ENCODE measurements around the gene NFIX. TPM values are rescaled to one million over a fixed set of nuclear protein-coding genes. Genes with fewer than 3 reads are reported as not detected.
A peak's percentile ranks its signal among the peaks of the same experiment; 100 is the strongest.

Gene NFIX
- total and polyA plus RNA-seq, 9 of the 15 experiments (the other 6 are each of a cell fraction or from before 2014, with no cell fraction given), result 0.28 to 26.8 (median 5.4) TPM

DNA sequence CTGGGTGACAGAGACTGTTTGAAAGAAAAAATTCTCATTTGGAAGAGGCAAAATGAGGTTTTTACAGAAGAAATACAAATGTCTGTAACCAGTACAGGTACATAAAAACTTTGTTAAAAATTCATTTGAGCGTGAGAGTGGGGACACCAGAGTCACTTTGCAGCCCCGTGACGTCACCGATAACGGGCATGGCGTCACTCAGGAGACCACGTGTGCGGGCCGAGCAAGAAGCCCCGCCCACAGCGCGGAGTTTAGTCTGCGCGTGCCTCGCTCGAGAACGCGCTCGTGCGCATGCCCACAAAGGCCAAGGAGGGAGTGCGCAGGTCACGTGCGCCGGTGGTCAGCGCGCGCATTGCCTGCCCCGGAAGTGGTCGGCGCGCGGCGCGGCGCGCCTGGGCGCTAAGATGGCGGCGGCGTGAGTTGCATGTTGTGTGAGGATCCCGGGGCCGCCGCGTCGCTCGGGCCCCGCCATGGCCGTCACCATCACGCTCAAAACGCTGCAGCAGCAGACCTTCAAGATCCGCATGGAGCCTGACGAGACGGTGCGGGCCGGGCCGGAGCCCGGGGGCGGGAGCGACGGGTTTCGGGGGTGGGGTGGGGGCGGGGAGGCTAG lies 49.7 kb upstream of the NFIX start, which contains the start of gene RAD23A (continued):
- TF ChIP-seq NCOA4 (IDR thresholded peaks at IDR 0.05; ENCODE audit: partially characterized antibody), result no peak
- TF ChIP-seq ZNF668 (CRISPR knock-in tag; IDR thresholded peaks at IDR 0.05), result no peak
- TF ChIP-seq, protein P1, sequence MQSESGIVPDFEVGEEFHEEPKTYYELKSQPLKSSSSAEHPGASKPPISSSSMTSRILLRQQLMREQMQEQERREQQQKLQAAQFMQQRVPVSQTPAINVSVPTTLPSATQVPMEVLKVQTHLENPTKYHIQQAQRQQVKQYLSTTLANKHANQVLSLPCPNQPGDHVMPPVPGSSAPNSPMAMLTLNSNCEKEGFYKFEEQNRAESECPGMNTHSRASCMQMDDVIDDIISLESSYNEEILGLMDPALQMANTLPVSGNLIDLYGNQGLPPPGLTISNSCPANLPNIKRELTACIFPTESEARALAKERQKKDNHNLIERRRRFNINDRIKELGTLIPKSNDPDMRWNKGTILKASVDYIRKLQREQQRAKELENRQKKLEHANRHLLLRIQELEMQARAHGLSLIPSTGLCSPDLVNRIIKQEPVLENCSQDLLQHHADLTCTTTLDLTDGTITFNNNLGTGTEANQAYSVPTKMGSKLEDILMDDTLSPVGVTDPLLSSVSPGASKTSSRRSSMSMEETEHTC (IDR thresholded peaks at IDR 0.05), result peak; percentile 84; the same call in 1 of the 2 replicates
- TF ChIP-seq, protein P2, sequence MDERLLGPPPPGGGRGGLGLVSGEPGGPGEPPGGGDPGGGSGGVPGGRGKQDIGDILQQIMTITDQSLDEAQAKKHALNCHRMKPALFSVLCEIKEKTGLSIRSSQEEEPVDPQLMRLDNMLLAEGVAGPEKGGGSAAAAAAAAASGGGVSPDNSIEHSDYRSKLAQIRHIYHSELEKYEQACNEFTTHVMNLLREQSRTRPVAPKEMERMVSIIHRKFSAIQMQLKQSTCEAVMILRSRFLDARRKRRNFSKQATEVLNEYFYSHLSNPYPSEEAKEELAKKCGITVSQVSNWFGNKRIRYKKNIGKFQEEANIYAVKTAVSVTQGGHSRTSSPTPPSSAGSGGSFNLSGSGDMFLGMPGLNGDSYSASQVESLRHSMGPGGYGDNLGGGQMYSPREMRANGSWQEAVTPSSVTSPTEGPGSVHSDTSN (CRISPR knock-in tag; IDR thresholded peaks at IDR 0.05; ENCODE audit: low read depth), result no peak
- TF ChIP-seq, protein P2 (tag; conservative IDR thresholded peaks at IDR 0.05; ENCODE audit: low read depth), result no peak
- peak; percentile 96 for TF ChIP-seq SP1 (CRISPR knock-in tag; IDR thresholded peaks at IDR 0.05)
- no peak for TF ChIP-seq SMARCA5 (IDR thresholded peaks at IDR 0.05)
- TF ChIP-seq, protein P3, sequence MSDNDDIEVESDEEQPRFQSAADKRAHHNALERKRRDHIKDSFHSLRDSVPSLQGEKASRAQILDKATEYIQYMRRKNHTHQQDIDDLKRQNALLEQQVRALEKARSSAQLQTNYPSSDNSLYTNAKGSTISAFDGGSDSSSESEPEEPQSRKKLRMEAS (CRISPR knock-in tag; IDR thresholded peaks at IDR 0.05), result peak; percentile 99
- no peak for TF ChIP-seq EWSR1 (IDR thresholded peaks at IDR 0.05; ENCODE audit: borderline replicate concordance, low read depth, partially characterized antibody)
- no peak for TF ChIP-seq ZNF778 (CRISPR knock-in tag; IDR thresholded peaks at IDR 0.05)
- TF ChIP-seq, protein P4, sequence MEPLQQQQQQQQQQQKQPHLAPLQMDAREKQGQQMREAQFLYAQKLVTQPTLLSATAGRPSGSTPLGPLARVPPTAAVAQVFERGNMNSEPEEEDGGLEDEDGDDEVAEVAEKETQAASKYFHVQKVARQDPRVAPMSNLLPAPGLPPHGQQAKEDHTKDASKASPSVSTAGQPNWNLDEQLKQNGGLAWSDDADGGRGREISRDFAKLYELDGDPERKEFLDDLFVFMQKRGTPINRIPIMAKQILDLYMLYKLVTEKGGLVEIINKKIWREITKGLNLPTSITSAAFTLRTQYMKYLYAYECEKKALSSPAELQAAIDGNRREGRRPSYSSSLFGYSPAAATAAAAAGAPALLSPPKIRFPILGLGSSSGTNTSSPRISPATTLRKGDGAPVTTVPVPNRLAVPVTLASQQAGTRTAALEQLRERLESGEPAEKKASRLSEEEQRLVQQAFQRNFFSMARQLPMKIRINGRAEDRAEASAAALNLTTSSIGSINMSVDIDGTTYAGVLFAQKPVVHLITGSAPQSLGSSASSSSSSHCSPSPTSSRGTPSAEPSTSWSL (CRISPR knock-in tag; IDR thresholded peaks at IDR 0.05; ENCODE audit: borderline replicate concordance), result no peak
- peak; percentile 66; the same call in 1 of the 2 replicates for TF ChIP-seq RHOXF2B (CRISPR knock-in tag; conservative IDR thresholded peaks at IDR 0.05)
- peak in 1 of 2 experiments; percentile 90; a peak in 2 of 4 replicates for TF ChIP-seq TBL1XR1 (IDR thresholded peaks at IDR 0.05; ENCODE audit: low read length in 2 of 2)
- TF ChIP-seq KAT2B (IDR thresholded peaks at IDR 0.05; ENCODE audit: low read depth, low read length), result no peak
- TF ChIP-seq FOXK2 (conservative IDR thresholded peaks at IDR 0.05 in 1 of 2, IDR thresholded peaks at IDR 0.05 in 1 of 2; ENCODE audit: low read depth in 2 of 2), result peak; percentile 79 to 82
- TF ChIP-seq, protein P5, sequence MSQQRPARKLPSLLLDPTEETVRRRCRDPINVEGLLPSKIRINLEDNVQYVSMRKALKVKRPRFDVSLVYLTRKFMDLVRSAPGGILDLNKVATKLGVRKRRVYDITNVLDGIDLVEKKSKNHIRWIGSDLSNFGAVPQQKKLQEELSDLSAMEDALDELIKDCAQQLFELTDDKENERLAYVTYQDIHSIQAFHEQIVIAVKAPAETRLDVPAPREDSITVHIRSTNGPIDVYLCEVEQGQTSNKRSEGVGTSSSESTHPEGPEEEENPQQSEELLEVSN (IDR thresholded peaks at IDR 0.05; ENCODE audit: borderline replicate concordance in 1 of 2, extremely low read depth in 1 of 2, insufficient read depth in 1 of 2, insufficient read length in 1 of 2, low read depth in 1 of 2, low read length in 1 of 2, poor library complexity in 1 of 2, severe bottlenecking in 1 of 2), result peak; percentile 82 to 90
- no peak for TF ChIP-seq ZBTB1 (CRISPR knock-in tag; IDR thresholded peaks at IDR 0.05; ENCODE audit: borderline replicate concordance, low read depth)
- TF ChIP-seq, protein P6, sequence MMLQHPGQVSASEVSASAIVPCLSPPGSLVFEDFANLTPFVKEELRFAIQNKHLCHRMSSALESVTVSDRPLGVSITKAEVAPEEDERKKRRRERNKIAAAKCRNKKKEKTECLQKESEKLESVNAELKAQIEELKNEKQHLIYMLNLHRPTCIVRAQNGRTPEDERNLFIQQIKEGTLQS (IDR thresholded peaks at IDR 0.05), result peak; percentile 99
- TF ChIP-seq, protein P6 (CRISPR knock-in tag; conservative IDR thresholded peaks at IDR 0.05), result 0 out of 2 replicates have a peak, but pooled peaks have one; percentile 53
